HG03442 (cell line): ENCODE measurements around the gene TINAG.

ENCODE experiments used
- ATAC-seq: cut with Tn5 transposase; IDR thresholded peaks from one replicate; pipeline ENCODE4 v1.9.1; 2021; ENCODE audit warnings: mild to moderate bottlenecking, moderate library complexity; ENCODE audit not compliant: unreplicated experiment

The TINAG gene, protein sequence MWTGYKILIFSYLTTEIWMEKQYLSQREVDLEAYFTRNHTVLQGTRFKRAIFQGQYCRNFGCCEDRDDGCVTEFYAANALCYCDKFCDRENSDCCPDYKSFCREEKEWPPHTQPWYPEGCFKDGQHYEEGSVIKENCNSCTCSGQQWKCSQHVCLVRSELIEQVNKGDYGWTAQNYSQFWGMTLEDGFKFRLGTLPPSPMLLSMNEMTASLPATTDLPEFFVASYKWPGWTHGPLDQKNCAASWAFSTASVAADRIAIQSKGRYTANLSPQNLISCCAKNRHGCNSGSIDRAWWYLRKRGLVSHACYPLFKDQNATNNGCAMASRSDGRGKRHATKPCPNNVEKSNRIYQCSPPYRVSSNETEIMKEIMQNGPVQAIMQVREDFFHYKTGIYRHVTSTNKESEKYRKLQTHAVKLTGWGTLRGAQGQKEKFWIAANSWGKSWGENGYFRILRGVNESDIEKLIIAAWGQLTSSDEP

DNA sequence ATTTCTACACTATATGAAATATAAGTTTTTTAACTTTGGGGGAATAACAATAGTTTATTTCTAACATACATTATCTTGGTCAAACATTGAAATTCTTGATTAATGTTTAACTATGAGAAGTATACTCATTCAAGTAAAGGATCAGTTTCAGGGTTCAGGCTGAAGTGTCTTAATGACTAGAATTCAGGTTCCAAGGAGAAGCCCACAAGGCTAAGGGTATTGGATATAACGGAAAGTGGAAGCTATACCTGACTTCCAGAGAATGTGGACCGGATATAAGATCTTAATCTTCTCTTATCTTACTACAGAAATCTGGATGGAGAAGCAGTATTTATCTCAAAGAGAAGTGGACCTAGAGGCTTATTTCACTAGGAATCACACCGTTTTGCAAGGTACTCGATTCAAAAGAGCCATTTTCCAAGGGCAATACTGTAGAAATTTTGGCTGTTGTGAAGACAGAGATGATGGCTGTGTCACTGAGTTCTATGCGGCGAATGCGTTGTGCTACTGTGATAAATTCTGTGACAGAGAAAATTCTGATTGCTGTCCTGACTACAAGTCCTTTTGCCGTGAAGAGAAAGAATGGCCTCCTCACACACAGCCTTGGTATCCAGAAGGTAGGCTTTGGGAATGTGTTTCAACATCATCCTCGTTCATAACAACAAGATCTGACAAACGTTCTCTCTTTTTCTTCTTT is at the start of gene TINAG:
TSS of gene TINAG (plus strand) at position 153 of the 697 bp plus-strand sequence. CDS start at position 263, 110 bp downstream.
- no peak for ATAC-seq

DNA sequence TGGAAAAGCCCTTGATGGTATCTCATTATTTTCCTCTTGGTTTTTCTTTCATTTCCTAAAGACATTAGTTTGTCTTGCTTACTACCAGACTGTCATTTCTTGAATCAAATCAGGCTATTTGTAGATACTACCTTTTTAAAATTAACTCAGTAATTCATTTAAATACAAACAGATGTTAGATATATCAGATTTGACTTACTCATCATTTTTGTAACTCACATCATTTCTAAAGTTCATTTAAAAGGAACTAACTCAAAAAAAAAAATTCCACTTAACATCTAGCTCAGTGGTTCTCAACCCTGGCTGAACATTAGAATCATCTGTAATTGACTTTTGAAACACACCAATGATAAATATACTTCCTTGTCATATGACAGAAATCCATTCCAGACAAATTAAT is 48.2 kb upstream of the TINAG start:
- ATAC-seq = no peak

DNA sequence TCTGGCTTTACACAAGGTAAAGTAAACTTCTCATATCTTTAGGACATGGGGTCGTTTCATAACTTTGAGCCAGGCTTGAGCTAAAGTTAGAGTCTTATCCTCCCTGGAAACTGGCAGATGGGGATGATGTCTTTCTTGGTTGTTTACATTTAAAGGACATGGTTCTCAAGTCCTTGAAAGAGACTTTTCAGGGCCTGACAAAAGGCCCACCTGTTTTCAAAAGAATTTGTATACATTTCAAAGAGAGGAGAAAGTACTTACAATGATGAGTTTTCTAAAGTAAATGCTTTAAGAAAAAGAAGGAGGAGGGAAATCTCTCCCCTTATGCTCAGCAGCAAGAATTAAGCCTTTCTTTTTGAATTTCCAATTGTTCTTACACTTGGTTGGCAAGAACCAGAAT is 45.7 kb upstream of the TINAG start:
- ATAC-seq = no peak

DNA sequence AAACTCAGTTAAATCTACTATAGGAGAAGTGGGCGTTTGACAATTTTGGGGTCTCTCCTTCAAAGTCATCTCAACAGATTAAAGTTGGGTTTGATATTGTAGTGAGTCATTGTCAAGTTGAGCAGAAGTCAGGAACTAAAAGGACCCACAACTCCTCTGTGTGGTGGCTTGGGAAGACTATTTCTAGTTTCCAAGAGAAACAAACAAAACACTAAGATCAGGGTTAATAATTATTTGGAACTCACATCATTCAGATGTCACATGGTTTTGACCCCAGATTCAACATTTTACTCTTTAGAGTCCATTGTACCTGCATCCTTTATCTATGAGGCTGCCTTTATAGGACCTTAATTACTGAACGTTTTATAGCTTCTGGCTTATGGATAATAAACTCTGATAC is 45.3 kb upstream of the TINAG start:
- no peak for ATAC-seq

DNA sequence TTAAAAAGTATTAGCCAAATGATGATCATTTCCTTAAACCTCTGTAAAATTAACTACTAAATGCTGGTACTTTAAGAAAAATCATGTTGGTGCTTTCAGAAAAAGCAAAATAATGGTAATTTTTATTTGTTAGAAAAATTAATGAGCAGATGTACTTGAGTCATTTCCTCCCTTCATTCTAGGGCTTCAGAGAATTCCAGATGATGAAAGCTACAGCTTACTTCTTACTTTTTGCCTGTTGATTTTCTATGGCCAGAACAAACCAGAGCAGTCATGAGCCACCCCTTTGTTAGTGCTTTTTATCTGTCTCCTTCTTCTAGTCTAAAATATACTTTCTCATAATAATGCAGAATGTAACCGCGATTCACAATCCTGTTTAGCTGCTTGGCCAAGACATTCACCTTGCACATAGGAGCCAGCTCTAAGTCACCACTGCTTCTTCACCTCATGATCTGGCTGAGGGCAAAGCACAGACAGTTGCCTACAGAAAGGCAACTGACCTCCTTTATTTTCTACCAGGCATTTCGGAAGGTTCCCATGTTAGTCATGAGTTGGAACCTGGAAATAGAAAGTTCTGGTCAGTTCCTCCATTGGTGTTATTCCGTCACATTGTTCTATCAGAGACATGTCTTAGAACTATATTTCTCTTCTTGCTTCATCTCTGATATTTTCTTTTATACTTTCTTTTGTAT is 43.5 kb upstream of the TINAG start:
- ATAC-seq = no peak

DNA sequence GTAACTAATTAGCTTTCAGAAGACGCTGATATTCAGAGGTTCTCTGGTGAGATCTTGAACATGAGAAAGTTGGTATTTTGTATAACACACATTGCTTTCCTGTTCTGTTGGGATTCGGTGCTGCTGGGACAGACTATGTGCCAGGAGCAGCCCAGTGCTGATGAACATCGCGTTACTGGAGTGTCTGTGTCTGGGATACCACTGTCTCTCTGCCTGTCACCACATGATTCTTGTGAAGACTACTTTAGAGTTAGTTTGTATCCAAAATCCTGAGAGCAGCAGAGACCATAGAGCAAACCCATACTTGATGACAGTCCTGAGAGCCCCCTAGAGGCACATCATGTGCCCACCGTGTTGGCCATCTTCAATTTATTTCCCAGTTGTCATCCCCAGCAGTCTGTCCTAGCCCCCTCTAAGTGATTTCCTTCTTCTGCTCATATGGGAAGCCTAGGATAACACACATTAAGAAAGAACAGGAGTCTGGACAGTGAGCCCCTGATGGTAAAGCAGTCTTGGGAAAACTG is 41.8 kb upstream of the TINAG start:
- ATAC-seq = no peak

DNA sequence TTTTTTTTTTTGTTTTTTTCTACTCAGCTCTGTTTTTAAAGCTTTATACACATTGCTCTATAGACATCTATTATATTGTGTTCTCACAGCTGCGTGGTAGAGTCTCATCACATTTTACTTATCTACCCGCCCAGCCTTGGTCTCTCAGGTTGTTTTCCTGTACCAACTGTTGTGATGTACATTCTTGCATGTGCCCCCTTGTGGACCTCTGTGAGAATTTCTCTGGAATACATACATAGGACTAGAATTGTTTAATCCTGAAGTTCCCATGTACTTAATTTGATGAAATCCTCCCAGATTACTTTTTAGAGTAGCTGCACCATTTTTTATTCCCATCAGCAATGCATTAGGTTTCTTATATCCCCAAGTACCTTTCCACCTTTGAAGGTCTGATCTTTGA is 40.4 kb upstream of the TINAG start:
- peak; percentile 66 for ATAC-seq

DNA sequence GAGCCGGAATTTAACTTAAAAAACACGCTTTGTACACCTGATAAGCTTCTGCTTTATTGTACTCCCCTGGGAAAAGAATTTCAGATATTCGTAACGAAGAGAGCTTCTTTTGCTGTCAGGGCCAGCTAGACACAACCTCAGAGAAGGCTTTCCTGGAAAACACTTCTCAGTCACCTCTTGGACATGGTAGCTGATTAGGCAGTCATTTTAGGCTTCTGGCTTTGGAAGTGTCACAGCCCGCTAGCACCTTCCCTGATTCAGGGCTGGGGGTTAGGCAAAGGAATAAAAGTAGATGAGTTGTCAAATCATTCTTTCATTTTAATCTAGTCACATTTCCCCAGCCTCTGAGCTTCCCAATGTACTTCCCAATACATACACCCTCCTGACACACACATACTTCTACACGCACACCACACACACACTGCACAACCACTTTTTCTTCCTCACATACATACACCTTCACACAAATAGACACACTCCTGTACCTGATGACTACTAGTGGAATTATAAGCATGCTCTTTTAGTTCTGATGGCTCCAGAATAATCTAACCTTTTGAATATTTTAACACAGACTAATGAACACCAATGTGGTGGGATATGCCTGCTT is 34.9 kb upstream of the TINAG start:
- ATAC-seq = no peak

DNA sequence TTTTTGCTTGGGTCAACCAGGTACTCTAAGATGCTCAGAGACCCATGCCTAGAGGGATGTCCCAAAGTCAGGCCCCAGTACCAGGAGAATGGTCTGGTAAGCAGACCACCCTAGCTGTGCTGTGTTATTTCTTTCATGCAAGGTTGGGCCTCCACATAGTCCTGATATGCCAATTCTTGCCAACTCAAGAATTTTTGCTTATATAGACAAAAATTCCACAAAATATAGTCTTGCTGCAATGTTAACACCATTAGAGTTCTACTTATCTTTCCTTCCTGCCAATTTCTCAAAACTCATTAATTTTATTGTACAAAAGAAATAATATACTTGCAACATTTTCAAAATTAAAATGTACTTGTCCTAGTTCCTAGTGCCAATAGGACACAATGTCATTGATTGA is 33.9 kb upstream of the TINAG start:
- no peak for ATAC-seq

DNA sequence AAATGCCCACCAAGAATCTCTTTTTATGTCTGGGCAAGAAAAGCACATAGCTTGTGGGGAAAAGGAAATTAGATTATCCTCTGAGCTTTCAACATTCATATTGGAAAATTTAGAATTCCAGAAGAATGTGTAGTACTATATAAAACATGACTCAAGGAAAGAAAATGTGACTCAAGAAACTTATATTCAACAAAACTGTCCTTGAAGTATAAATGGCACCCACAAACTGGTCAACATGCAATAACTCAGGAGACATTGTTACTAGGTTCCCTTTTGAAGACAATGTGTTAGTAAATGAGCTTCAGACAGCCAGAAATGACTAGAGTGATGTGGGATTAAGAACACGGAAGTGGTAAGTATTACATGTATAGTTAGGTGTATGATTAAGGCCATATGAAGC is 26.1 kb upstream of the TINAG start:
- ATAC-seq = no peak

DNA sequence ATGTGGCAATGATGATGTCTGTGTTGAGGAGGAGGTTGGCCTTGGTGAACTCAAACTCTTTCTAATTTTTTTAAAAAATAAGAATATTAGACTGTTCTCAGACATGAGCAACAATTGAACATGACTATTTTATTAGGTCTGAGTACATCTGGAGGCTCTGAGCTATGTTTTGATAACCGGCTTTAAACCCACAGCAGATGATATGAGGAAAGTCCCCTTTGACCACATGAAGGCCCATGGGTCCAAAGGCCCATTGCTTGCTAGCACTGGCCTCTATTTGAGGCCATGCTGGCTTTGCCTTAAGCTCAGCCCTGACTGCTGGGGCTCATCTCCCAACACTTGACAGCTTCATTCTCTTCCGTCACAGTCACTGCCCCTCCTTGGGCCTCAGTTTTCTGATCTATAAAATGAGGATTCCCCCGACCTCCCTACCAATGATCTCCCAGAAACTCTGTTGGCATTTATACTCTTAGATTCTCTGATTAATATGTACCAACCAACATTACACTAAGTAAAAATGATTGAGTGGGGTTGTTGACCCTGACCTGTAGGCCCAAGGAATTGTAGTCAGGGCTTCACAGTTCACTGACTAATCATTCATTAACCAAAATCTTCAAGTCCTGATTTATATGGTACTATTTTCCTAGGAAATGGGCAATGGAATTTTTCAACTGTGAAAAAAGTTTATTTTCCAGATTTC is 23.9 kb upstream of the TINAG start:
- no peak for ATAC-seq

DNA sequence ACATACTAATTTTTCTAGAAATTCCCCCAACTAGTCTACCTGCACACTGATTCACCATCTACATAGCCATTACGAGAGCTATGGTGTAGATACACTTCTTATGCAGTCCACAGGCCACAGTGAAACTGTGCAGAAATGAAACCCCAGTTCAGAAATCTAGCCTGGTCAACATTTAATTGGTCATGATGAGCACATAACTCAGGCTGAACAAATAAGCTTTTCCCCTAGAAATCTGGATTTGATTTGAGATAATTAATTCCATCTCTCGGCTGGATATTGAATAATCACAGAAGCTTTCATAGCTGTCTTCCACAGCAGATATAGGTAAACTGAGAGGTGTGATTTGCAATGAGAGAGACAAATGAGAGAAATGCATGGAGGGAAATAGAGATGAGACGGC is 22.6 kb upstream of the TINAG start:
- no peak for ATAC-seq

DNA sequence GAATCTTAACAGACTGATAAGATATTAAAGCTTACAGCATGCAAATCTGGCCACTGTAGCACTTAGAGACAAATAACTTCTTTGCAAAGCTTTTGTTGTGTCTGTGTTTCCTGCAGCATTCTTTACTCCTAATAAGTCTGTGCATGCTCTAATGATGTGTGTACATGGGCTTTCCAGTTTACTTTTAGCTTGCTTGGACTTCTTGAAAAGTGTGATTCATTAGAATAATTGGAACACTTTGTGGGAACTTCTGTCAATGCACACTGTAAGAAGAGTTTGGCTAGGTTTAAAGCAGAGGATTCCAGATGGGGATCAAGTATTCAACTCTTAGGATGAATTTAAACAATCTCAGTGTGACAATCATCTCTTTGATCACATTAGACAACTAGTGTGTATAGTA is 22.1 kb upstream of the TINAG start:
- ATAC-seq = no peak

DNA sequence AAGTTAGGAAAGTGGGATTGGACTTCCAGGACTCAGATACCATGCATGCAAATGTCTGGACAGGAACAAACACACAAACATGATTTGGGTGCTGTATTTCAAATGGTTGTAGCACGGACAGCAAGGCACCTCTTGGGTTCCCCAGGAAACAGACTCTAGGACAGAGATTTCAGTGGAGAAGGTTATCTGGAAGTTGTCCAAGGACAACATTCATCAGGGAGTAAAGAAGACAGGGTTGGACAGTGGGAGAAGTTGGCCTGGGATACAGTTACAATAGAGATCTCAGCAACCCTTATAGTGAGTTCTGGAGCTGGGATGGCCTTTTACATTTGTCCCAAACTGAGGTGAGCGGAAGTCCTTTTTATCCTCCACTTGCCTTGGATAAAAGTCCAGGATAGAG is 19.8 kb upstream of the TINAG start:
- ATAC-seq = no peak

DNA sequence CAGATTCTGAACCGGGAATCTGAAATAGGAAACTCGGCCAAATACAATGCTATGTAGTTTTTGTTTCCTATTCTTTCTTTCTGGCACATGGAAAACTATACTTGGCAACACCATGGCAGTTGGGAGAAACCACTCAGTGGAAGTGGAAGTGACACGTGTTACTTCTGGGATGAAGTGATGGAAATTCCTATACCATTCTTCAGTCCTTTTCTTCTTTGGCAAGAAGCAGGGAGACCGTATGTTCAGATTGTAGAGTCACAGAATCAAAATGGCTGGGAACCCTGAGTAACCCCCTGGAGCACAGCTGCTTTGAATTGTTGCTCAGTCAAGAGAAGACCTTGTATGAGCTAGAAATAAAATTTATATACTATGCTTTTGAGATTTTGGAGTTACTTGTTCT is 18.8 kb upstream of the TINAG start:
- ATAC-seq = no peak

DNA sequence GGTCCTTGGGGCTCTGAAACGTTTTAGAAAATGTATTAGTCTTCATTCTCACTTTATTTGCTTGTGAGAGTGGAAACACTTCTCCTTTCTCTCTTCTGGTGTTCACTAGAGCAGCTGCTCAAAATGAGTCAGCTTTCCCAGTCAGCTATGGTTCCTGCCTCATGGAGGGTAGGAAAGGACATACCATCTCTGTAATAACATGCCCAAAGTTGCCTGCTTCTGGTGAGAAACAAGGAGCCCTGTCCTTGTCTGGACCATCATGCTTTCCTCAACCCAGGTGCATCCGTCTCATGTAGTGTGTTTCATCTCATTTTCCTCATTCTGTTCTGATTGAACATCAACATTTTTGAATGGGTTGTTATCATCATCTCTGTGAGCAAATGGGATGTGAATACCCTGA is 17.1 kb upstream of the TINAG start:
- peak; percentile 57 for ATAC-seq

DNA sequence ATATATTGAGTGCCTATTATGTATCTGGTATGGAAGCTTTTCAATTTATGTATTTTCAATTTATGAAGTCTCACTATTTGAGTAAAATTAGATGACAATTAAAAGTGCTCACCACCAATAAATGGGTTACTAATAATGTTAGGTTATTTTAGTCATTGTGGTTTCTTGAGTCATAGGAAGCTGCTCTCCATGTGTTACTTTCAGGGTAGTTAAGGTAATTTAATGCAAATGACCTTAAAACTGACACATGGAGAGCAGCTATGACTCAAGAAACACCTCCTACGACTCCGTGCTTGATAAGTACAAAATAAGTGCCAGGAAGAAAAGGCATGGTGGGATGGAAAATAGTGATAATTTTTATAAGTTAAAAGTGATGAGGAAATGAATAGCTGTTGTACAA is 16.5 kb upstream of the TINAG start:
- ATAC-seq = peak; percentile 92

DNA sequence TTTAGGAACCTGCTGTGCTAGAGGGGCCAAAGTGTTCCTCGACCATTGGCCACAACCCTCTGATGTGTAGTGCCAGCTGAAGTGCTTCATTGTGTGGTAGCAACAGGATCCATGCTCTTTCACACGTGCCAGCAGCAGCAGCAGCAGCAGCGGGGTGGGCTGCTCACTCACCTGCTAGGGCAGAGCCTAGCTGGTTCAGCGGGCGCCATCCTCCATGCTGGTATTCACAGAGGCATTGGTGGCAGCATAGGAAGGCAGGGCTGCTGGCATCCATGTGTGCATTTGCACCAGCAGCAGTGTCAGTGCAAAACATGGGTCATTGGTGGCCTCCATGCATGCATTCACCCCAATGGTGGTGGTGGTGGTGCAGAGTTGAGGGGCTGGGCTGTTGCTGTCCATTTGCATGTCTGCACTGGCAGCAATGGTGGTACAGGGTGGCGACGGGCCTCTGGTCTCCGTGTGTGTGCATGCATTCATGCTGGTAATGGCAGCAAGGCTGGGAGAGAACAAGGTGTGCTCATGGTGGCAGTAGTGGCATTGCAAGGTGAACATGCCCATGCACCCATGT is 13.2 kb upstream of the TINAG start:
- ATAC-seq = no peak

DNA sequence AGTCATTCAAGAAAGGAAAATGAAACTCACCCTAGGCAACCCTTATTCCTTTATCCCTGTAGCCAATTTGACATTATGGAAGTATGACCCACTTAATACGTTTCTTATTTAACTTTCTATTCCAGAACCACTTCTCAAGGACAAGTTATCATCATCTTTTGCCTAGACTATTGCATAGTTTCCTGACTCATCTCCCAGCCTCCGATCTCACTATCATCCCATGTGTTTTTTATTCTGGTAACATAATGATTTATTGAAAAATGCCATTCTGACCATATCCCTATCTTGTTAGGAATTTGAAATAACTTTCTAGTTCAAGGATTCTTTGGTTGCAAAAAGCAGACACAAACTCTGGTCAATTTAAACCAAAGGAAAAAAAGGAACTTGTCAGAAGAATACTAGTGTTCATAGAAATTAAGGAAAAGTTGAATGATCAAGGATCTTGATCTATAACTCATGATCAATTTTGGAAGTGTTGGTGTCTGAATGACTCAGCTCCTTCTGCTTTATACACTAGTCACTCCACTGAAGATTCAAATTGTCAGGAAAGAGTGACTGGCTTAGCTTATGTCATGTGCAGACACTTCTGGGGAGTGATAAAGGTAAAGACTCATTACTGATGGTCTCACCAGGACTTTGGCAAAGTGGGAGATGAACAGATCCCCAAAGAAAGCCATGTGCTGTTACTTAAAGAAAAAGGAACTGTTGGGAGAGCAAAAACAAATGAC is 8.5 kb upstream of the TINAG start:
- no peak for ATAC-seq

DNA sequence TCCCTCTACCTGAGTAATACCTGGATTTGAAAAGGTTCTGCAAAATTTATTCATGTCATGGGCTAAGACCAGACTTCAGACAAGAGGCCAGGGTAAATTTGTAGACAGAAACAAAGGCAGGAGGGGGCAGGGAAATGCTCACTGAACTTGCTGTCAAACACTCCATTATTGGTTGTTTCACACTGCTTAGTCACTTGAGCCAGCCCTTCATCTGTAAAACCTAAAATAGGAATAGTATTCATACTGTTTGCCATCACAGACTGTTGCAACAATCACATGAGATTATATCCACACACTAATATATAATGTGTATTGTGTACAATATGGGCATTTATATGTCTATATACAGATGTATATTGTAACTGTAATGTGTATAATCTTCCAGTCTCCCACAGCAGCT is 6.5 kb upstream of the TINAG start:
- no peak for ATAC-seq
